ENCODE results near the gene AIMP1.
"Not testable (repeated sequence)": the region's sequence is repeated elsewhere in the genome, so short reads cannot be mapped to it uniquely, and the experiment has no call there.

The AIMP1 gene

DNA sequence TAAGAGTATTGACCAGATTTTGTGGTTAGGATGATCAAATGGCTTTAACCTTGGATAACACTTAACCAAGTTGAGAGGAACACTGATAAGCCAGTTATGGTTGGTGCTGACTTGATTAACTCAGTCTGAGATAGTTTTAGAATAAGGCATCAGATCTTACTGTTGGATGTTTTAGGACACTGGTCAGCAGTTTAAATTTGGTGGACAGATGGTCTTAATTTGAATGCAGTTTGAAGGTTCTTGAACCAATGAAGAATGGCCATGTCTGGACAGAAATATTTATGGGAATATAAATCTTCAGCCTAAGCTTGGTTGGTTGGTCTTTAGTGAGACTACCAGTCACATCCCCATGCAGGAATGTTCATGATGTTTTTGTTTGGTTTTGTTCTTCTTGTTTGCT, 54.8 kb downstream of the AIMP1 start:
- Histone ChIP-seq H3K4me3 (ENCODE audit: low read depth, low read length) (no peak overlapping the region), H3K27ac (no peak overlapping the region), H3K36me3 (replicated peaks) (no peaks in the 10 kb centered on the region), H3K27me3 (replicated peaks) (no peaks in the 10 kb centered on the region)
- in situ Hi-C loops (cut with HindIII; ENCODE audit: low pct_ligation_motif_present, low sequenced_read_pairs), result no loop called here
- TF ChIP-seq, protein P1, sequence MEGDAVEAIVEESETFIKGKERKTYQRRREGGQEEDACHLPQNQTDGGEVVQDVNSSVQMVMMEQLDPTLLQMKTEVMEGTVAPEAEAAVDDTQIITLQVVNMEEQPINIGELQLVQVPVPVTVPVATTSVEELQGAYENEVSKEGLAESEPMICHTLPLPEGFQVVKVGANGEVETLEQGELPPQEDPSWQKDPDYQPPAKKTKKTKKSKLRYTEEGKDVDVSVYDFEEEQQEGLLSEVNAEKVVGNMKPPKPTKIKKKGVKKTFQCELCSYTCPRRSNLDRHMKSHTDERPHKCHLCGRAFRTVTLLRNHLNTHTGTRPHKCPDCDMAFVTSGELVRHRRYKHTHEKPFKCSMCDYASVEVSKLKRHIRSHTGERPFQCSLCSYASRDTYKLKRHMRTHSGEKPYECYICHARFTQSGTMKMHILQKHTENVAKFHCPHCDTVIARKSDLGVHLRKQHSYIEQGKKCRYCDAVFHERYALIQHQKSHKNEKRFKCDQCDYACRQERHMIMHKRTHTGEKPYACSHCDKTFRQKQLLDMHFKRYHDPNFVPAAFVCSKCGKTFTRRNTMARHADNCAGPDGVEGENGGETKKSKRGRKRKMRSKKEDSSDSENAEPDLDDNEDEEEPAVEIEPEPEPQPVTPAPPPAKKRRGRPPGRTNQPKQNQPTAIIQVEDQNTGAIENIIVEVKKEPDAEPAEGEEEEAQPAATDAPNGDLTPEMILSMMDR (IDR thresholded peaks at IDR 0.05; ENCODE audit: low read depth, low read length, missing control alignments), result no peak
- DNase-seq, result no peak

DNA sequence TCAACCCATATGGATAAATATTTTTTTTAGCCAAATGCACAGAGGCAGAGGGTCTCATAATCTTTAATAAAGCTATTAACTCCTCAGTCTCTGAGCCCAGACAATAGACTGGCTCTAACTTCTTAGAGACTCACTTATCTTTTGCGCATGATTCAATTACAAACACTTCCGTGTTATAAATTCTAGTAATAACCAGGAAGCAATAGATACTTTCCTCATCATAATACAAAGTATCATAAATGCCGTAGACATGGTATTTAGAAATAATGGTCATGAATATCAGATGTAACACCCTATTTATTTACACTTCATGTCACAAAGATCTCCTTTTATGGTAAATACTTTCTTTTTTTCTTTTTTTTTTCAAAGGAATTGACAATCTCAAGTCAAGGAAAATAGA, 56.7 kb downstream of the AIMP1 start:
- no peak overlapping the region for H3K27ac ChIP-seq
- no peak overlapping the region for H3K4me3 ChIP-seq (ENCODE audit: low read depth, low read length)
- TF ChIP-seq, protein P1 (IDR thresholded peaks at IDR 0.05; ENCODE audit: low read depth, low read length, missing control alignments), result no peak
- no peak for DNase-seq
- no peaks in the 10 kb centered on the region for H3K36me3 ChIP-seq (replicated peaks)
- H3K27me3 ChIP-seq (replicated peaks), result no peaks in the 10 kb centered on the region
- in situ Hi-C loops (cut with HindIII; ENCODE audit: low pct_ligation_motif_present, low sequenced_read_pairs), result no loop called here

DNA sequence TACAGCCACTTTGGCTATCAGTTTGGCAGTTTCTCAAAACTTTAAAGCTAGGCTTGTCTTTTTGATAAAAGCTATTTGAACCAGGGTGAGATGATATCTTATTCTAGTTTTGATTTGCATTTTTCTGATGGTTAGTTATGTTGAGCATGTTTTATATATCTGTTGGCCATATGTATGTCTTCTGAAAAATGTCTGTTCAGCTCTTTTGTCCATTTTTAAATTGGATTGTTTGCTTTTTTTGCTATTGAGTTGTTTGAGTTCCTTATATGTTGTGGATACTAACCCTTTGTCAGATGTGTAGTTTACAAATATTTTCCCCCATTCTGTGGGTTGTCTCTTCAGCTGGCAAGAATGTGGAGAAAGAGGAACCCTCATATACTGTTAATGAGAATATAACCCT, 63.8 kb downstream of the AIMP1 start:
- no peaks in the 10 kb centered on the region for H3K36me3 ChIP-seq (replicated peaks)
- H3K4me3 ChIP-seq (ENCODE audit: low read depth, low read length), result no peak overlapping the region
- in situ Hi-C loops (cut with HindIII; ENCODE audit: low pct_ligation_motif_present, low sequenced_read_pairs), result no loop called here

DNA sequence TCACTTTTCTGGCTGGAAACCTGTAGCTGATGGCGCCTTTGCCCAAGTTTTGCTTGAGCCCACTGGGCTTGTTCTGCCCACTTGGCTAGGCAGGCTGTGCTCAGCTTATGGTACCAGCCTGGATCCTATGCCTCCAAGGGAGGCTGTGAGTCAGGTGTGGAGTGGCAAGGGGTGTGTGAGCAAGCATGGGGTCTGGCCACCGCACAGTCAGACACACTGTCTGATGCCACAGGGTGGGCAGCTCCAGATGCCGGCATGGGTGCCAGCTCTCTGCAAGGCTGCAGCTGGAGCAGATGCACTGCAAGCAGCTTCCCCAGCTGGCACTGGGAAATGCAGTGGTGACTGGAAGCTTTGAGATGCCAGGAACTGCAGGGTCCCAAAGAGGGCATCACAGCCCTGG, 68.5 kb downstream of the AIMP1 start:
- Histone ChIP-seq H3K27ac (no peak overlapping the region), H3K36me3 (replicated peaks) (no peaks in the 10 kb centered on the region), H3K27me3 (replicated peaks) (no peaks in the 10 kb centered on the region), H3K4me3 (ENCODE audit: low read depth, low read length) (no peak overlapping the region)
- no peak for DNase-seq
- TF ChIP-seq, protein P1 (IDR thresholded peaks at IDR 0.05; ENCODE audit: low read depth, low read length, missing control alignments), result no peak
- in situ Hi-C loops (cut with HindIII; ENCODE audit: low pct_ligation_motif_present, low sequenced_read_pairs), result no loop called here

More for the DNA sequence above, 63.8 kb downstream of the AIMP1 start:
- no peaks in the 10 kb centered on the region for H3K27me3 ChIP-seq (replicated peaks)
- TF ChIP-seq, protein P1 (IDR thresholded peaks at IDR 0.05; ENCODE audit: low read depth, low read length, missing control alignments), result no peak
- H3K27ac ChIP-seq, result no peak overlapping the region
- no peak for DNase-seq

DNA sequence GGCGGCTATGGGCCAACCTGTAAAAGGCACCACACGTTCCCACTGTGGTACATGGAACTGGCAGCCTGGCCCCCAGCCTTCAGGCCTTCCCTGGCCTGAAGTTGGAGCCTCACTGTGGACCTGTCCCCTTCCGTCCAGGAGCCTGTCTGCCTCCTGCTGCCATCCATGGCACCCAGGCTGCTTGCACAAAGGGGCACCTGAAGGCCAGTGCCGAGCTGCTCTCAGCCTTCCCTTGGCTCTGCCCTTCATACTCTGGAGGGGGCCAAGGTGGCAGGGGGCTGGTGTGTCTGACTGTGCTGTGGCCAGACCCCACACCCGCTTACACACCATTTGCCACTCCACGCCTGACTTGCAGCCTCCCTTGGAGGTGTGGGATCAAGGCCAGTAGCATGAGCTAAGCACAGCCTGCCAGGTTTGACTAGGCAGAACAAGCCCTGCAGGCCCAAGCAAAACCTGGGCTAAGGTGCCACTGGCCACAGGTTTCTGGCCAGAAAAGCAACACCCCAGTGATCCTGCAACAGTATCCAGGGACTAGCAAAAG, 69.6 kb downstream of the AIMP1 start:
- DNase-seq, result no peak
- Histone ChIP-seq H3K36me3 (replicated peaks) (no peaks in the 10 kb centered on the region), H3K27ac (no peak overlapping the region), H3K27me3 (replicated peaks) (no peaks in the 10 kb centered on the region), H3K4me3 (ENCODE audit: low read depth, low read length) (no peak overlapping the region)
- in situ Hi-C loops (cut with HindIII; ENCODE audit: low pct_ligation_motif_present, low sequenced_read_pairs), result no loop called here
- TF ChIP-seq, protein P1 (IDR thresholded peaks at IDR 0.05; ENCODE audit: low read depth, low read length, missing control alignments), result no peak

DNA sequence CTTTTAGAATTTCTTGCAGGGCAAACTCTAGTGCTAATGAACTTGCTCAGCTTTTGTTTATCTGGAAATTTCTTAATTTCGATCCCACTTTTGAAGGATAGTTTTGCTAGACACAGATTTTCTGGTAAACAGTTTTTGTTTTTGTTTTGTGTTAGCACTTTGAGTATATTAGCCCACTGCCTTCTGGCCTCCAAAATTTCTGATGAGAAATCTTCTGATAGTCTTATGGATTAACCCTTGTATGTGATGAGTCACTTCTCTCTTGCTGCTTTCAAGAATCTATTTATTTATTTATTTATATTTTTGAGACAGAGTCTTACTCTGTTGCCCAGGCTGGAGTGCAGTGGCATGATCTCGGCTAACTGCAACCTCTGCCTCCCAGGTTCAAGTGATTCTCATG, 79.2 kb downstream of the AIMP1 start:
- TF ChIP-seq, protein P1 (IDR thresholded peaks at IDR 0.05; ENCODE audit: low read depth, low read length, missing control alignments), result no peak
- Histone ChIP-seq H3K27me3 (replicated peaks) (no peaks in the 10 kb centered on the region), H3K36me3 (replicated peaks) (no peaks in the 10 kb centered on the region), H3K4me3 (ENCODE audit: low read depth, low read length) (no peak overlapping the region), H3K27ac (no peak overlapping the region)
- no peak for DNase-seq
- in situ Hi-C loops (cut with HindIII; ENCODE audit: low pct_ligation_motif_present, low sequenced_read_pairs), result no loop called here

DNA sequence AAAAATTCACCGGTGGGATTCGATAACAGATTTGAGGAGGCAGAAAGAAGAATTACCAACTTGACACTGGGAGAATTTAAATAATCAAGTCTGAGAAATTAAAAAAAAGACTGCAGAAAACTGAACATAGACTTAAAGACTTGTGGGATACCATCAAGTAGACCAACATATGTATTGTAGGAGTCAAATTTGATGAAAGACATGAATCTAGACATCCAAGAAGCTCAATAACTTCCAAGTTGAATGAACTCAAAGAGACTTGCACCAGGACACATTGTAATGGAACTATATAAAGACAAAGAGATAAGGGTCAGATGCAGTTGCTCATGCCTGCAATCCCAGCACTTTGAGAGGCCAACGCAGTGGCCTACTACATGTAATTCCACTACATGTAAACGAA, 82.5 kb downstream of the AIMP1 start:
- H3K27ac ChIP-seq; DNase-seq; H3K36me3 ChIP-seq (replicated peaks); H3K4me3 ChIP-seq (ENCODE audit: low read depth, low read length); H3K27me3 ChIP-seq (replicated peaks); in situ Hi-C loops (cut with HindIII; ENCODE audit: low pct_ligation_motif_present, low sequenced_read_pairs): not testable (repeated sequence)

Measured in brain microvascular endothelial cell (primary cell).